Liver (tissue), 9 donors: ENCODE measurements around the gene ABCB9. TPM values are rescaled to one million over a fixed set of nuclear protein-coding genes. Genes with fewer than 3 reads are reported as not detected.
"Not testable (repeated sequence)": the region's sequence is repeated elsewhere in the genome, so short reads cannot be mapped to it uniquely, and the experiment has no call there.

Experiments
- DNase-seq: peaks from one replicate; pipeline ENCODE4 v3.0.0-alpha.2; 2017; ENCODE audit warnings: low spot score
- H3K27ac ChIP-seq, 2 donors: one replicate each; pipeline ENCODE4 v1.7.0; 2013; ENCODE audit warnings: inconsistent platforms in 2 of 2, low read length in 2 of 2, control low read depth in 1 of 2, low read depth in 1 of 2, mild to moderate bottlenecking in 1 of 2
- H3K27me3 ChIP-seq, 4 donors: one replicate each; pipeline versions ENCODE4 v1.6.1 to v1.7.0; 2013; ENCODE audit warnings: low read length in 3 of 4, inconsistent platforms in 1 of 4, mild to moderate bottlenecking in 1 of 4, moderate library complexity in 1 of 4; ENCODE audit not compliant: control insufficient read depth in 4 of 4, insufficient read depth in 4 of 4
- H3K36me3 ChIP-seq, 4 donors: one replicate each; pipeline versions ENCODE4 v1.6.1 to v1.7.0; 2013; ENCODE audit warnings: low read length in 3 of 4, mild to moderate bottlenecking in 3 of 4, low read depth in 1 of 4, moderate library complexity in 1 of 4; ENCODE audit not compliant: control insufficient read depth in 4 of 4, insufficient read depth in 3 of 4
- H3K4me1 ChIP-seq, 4 donors: one replicate each; pipeline versions ENCODE4 v1.6.1 to v1.7.0; 2013; ENCODE audit warnings: low read length in 3 of 4, mild to moderate bottlenecking in 3 of 4, moderate library complexity in 1 of 4; ENCODE audit not compliant: control insufficient read depth in 4 of 4, insufficient read depth in 4 of 4
- H3K4me3 ChIP-seq, 3 donors: one replicate each; pipeline versions ENCODE4 v1.6.1 to v1.7.0; 2013; ENCODE audit warnings: low read length in 3 of 3, control low read depth in 1 of 3, low read depth in 1 of 3, mild to moderate bottlenecking in 1 of 3
- H3K9ac ChIP-seq, 2 donors: one replicate each; pipeline ENCODE4 v1.7.0; 2013; ENCODE audit warnings: low read length in 2 of 2, mild to moderate bottlenecking in 2 of 2, moderate library complexity in 2 of 2, control low read depth in 1 of 2, low read depth in 1 of 2
- H3K9me3 ChIP-seq, 4 donors: one replicate each; pipeline versions ENCODE4 v1.6.1 to v1.7.0; 2013; ENCODE audit warnings: low read length in 3 of 4; ENCODE audit not compliant: control insufficient read depth in 4 of 4
- CTCF ChIP-seq: fragments of 150-350 bp; IDR thresholded peaks from 2 replicates; pipeline ENCODE4 v1.5.1; 2017; ENCODE audit warnings: improper control_type of control experiment, low read depth, low read length; ENCODE audit not compliant: missing input control
- EGR1 ChIP-seq, 2 donors: IDR thresholded peaks; 2 replicates each; pipeline ENCODE4 v1.6.1; 2016 to 2018; ENCODE audit warnings: antibody characterized with exemption in 2 of 2, low read depth in 2 of 2
- FOXA1 ChIP-seq: IDR thresholded peaks from 2 replicates; pipeline ENCODE4 v1.6.1; 2016; ENCODE audit warnings: antibody characterized with exemption
- FOXA2 ChIP-seq: IDR thresholded peaks from 2 replicates; pipeline ENCODE4 v1.6.1; 2016; ENCODE audit warnings: antibody characterized with exemption
- GABPA ChIP-seq, 2 donors: IDR thresholded peaks in 1 of 2; conservative IDR thresholded peaks in 1 of 2; 2 replicates each; pipeline ENCODE4 v1.6.1; 2016; ENCODE audit warnings: antibody characterized with exemption in 2 of 2, mild to moderate bottlenecking in 1 of 2, moderate library complexity in 1 of 2
- HNF4A ChIP-seq, 2 donors: conservative IDR thresholded peaks; 2 replicates each; pipeline ENCODE4 v1.6.1; 2016; ENCODE audit warnings: antibody characterized with exemption in 2 of 2, mild to moderate bottlenecking in 2 of 2
- HNF4G ChIP-seq: IDR thresholded peaks from 2 replicates; pipeline ENCODE4 v1.6.1; 2016; ENCODE audit warnings: antibody characterized with exemption
- JUND ChIP-seq, 2 donors: IDR thresholded peaks; 2 replicates each; pipeline ENCODE4 v1.6.1; 2016; ENCODE audit warnings: antibody characterized with exemption in 2 of 2
- NR2F2 ChIP-seq: IDR thresholded peaks from 2 replicates; pipeline ENCODE4 v1.6.1; 2016; ENCODE audit warnings: antibody characterized with exemption
- RAD21 ChIP-seq, 2 donors: IDR thresholded peaks; 2 replicates each; pipeline ENCODE4 v1.6.1; 2016; ENCODE audit warnings: antibody characterized with exemption in 2 of 2, mild to moderate bottlenecking in 2 of 2
- RXRA ChIP-seq, 2 donors: IDR thresholded peaks; 2 replicates each; pipeline ENCODE4 v1.6.1; 2017 to 2018; ENCODE audit warnings: antibody characterized with exemption in 2 of 2, mild to moderate bottlenecking in 1 of 2
- SP1 ChIP-seq: IDR thresholded peaks from 2 replicates; pipeline ENCODE4 v1.6.1; 2018; ENCODE audit warnings: antibody characterized with exemption, mild to moderate bottlenecking
- TAF1 ChIP-seq: conservative IDR thresholded peaks from 2 replicates; pipeline ENCODE4 v1.6.1; 2016; ENCODE audit warnings: antibody characterized with exemption, mild to moderate bottlenecking
- YY1 ChIP-seq: IDR thresholded peaks from 2 replicates; pipeline ENCODE4 v1.6.1; 2016; ENCODE audit warnings: antibody characterized with exemption, mild to moderate bottlenecking
- WGBS: extraction: QIAGEN DNeasy Blood & Tissue Kit; methylation state at CpG from one replicate; pipeline ENCODE4 v1.1.7; 2013; 5-methylcytosine and 5-hydroxymethylcytosine counted together
- polyA plus RNA-seq, 2 donors: library from polyadenylated mRNA; stranded (reverse) in 1 of 2; unstranded in 1 of 2; fragments of 200-250 nt in 1 of 2; fragments of >200 nt in 1 of 2; fragmentation: Nextera tagmentation in 1 of 2; extraction: Ambion mirVana in 1 of 2; gene quantifications; one replicate each; pipeline versions ENCODE4 v1.2.1 to v1.2.3, GENCODE V29; 2013 to 2015
- total RNA-seq, 2 donors: library from RNA; depleted of rRNA; stranded (reverse); fragments of >200 nt; gene quantifications; one replicate each; pipeline ENCODE4 v1.2.3, GENCODE V29; 2014
- TF ChIP-seq, protein P1 (sequence below): IDR thresholded peaks from 2 replicates; pipeline ENCODE4 v1.6.1; 2016; ENCODE audit warnings: antibody characterized with exemption
- TF ChIP-seq, protein P2 (sequence below): IDR thresholded peaks from 2 replicates; pipeline ENCODE4 v1.6.1; 2016; ENCODE audit warnings: antibody characterized with exemption
- TF ChIP-seq, protein P3 (sequence below): IDR thresholded peaks from 2 replicates; pipeline ENCODE4 v1.6.1; 2016; ENCODE audit warnings: antibody characterized with exemption
- donor health status: healthy.
- donor health status: healthy.
- donor health status: healthy.
- donor health status: healthy.
- donor health status: healthy.

ABCB9 gene
- total and polyA plus RNA-seq, 4 donors: 0.29 to 3.3 (median 1.3) TPM

- 89% methylated on average over 5 of the region's 5 CpGs for WGBS
- DNase-seq, H3K9me3 ChIP-seq, H3K27ac ChIP-seq, H3K4me1 ChIP-seq, H3K9ac ChIP-seq, H3K36me3 ChIP-seq, H3K27me3 ChIP-seq, H3K4me3 ChIP-seq: not testable (repeated sequence)
Observed at GRCh38 chr12:122941351-122941750, 24.9 kb downstream of the ABCB9 start.

DNA sequence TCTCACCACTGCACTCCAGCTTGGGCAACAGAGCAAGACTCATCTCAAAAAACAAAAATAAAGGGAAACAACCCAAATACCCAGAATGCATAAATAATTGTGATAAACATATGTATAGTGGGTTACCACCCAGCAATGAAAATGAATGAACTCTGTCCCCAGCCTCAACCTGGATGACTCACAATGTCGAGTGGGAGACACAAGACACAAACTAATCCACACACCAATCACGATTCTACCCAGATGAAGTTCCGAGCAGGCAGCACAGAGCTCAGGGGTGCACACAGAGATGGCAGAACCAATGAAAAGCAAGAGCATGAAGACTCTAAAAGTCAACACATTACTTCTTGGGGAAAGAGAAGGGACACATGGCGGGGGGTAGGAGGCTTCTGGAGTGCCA, 27.1 kb downstream of the ABCB9 start:
- Histone ChIP-seq H3K4me3 (no peak overlapping the region), H3K27ac (no peak overlapping the region), H3K9ac (no peak overlapping the region), H3K27me3 (no peaks in the 10 kb centered on the region), H3K36me3 (no peaks in the 10 kb centered on the region), H3K9me3 (no peaks in the 10 kb centered on the region), H3K4me1 (peaks cover 0 to 3% (median 1%) of the 10 kb centered on the region in 4 donors)
- no peak for DNase-seq
- 92% methylated on average over 4 of the region's 4 CpGs for WGBS
- TF ChIP-seq SP1 (no peak), RAD21 (IDR thresholded peaks at IDR 0.05) (no peak), FOXA2 (no peak), YY1 (no peak), CTCF (no peak), JUND (IDR thresholded peaks at IDR 0.05) (no peak), RXRA (IDR thresholded peaks at IDR 0.05) (no peak), HNF4A (conservative IDR thresholded peaks at IDR 0.05) (no peak), EGR1 (IDR thresholded peaks at IDR 0.05; ENCODE audit: low read depth in 2 of 2) (no peak), HNF4G (no peak), GABPA (IDR thresholded peaks at IDR 0.05 in 1 of 2, conservative IDR thresholded peaks at IDR 0.05 in 1 of 2) (no peak), NR2F2 (no peak)
- TF ChIP-seq, protein P1, sequence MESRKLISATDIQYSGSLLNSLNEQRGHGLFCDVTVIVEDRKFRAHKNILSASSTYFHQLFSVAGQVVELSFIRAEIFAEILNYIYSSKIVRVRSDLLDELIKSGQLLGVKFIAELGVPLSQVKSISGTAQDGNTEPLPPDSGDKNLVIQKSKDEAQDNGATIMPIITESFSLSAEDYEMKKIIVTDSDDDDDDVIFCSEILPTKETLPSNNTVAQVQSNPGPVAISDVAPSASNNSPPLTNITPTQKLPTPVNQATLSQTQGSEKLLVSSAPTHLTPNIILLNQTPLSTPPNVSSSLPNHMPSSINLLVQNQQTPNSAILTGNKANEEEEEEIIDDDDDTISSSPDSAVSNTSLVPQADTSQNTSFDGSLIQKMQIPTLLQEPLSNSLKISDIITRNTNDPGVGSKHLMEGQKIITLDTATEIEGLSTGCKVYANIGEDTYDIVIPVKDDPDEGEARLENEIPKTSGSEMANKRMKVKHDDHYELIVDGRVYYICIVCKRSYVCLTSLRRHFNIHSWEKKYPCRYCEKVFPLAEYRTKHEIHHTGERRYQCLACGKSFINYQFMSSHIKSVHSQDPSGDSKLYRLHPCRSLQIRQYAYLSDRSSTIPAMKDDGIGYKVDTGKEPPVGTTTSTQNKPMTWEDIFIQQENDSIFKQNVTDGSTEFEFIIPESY: no peak
- TF ChIP-seq, protein P2, sequence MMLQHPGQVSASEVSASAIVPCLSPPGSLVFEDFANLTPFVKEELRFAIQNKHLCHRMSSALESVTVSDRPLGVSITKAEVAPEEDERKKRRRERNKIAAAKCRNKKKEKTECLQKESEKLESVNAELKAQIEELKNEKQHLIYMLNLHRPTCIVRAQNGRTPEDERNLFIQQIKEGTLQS: no peak

DNA sequence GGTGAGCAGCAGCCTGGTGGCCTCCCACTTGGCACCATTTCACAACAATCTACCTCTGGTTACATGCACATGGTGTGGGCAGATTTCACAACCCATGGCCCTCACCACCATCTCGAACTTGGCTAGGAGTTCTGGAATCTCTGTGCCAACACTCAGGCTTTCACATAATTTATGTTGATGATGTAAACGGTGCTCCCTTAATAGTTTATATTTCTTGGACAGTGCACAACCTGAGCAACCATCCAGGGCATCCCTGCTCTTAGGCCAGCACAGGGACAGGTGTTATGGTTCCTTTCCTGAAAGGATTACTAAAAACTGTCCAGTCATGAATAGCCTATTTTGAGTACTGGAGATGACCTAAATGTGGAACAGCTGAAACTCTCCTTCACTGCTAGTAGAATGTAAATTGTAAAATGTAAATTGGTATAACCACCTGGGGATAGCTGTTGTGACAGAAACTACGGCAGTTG, 28.6 kb downstream of the ABCB9 start:
- Histone ChIP-seq H3K27me3 (no peaks in the 10 kb centered on the region), H3K9me3 (no peaks in the 10 kb centered on the region), H3K36me3 (no peaks in the 10 kb centered on the region), H3K27ac (no peak overlapping the region), H3K4me3 (no peak overlapping the region), H3K9ac (no peak overlapping the region), H3K4me1 (peaks cover 0 to 3% (median 1%) of the 10 kb centered on the region in 4 donors)
- no peak for DNase-seq
- WGBS: 53% methylated on average over 3 of the region's 3 CpGs
- TF ChIP-seq NR2F2 (no peak), HNF4G (no peak), SP1 (no peak), RXRA (IDR thresholded peaks at IDR 0.05) (peak; percentile 29 to 81), RAD21 (IDR thresholded peaks at IDR 0.05) (peak; percentile 18 to 38), YY1 (peak; percentile 21), FOXA1 (no peak), CTCF (no peak), GABPA (IDR thresholded peaks at IDR 0.05 in 1 of 2, conservative IDR thresholded peaks at IDR 0.05 in 1 of 2) (peak in 1 of 2 donors; percentile 15), EGR1 (IDR thresholded peaks at IDR 0.05; ENCODE audit: low read depth in 2 of 2) (no peak), TAF1 (no peak), FOXA2 (no peak), JUND (IDR thresholded peaks at IDR 0.05) (no peak), HNF4A (conservative IDR thresholded peaks at IDR 0.05) (peak; percentile 21 to 64)
- TF ChIP-seq, protein P3, sequence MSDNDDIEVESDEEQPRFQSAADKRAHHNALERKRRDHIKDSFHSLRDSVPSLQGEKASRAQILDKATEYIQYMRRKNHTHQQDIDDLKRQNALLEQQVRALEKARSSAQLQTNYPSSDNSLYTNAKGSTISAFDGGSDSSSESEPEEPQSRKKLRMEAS: peak; percentile 57
- TF ChIP-seq, protein P2: no peak
- TF ChIP-seq, protein P1: no peak
